HG03378 (cell line): Measurements from ENCODE around the gene ERICH6B.

Source experiments
- ATAC-seq: cut with Tn5 transposase; IDR thresholded peaks from one replicate; pipeline ENCODE4 v1.9.1; 2021; ENCODE audit warnings: mild to moderate bottlenecking, moderate library complexity; ENCODE audit not compliant: unreplicated experiment

Gene ERICH6B

DNA sequence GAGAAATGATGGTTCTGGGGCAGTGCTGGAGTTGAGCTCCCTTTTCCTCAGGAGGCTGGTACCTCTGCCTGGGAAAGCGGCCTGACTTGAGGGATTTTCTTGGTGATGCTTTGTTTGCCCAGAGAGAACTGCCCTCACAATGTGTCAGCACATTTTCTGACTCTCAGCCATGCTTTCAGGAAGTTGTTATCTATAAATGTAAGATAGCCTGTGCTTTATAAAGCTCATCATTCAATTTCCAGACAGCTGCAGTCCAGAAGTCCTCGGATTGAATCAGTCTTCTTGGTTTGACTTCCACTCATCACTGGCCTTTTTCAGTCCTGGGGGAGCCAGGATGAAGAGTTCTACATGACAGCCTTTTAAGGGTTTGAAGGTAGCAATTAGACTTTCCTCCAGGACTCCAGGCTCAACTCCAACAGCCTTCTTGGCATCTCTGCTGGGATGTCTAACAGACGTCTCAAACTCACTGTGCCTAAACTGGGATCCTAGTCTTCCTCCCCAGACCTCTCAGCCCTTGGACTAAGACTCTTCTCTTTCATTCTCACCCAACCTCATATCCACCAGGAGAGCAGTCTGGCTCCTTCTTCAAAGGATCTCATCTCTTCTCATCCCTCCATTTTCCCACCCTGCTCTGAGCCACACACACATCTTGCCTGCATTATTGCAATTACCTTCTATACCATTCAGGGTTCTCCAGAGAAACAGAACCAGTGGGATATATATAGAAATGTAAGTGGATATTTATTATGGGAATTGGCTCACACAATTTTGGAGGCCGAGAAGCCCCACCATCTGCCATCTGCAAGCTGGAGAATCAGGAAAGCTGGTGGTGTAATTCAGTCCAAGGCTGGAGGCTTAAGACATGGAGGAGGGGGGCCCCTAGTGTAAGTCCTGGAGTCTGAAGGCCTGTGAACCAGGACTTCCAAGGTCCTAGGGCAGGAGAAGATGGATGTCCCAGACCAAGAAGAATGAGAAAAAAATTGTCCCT lies 13.1 kb downstream of the ERICH6B start:
- no peak for ATAC-seq

GRCh38 chr13:45601680-45602079 lies 13.9 kb downstream of the ERICH6B start:
- ATAC-seq = no peak

- ATAC-seq = no peak
Observed at GRCh38 chr13:45598597-45598996, 16.9 kb downstream of the ERICH6B start.

GRCh38 chr13:45596800-45597475 lies 18.6 kb downstream of the ERICH6B start:
- ATAC-seq = no peak

- no peak for ATAC-seq
Observed at GRCh38 chr13:45595965-45596364, 19.6 kb downstream of the ERICH6B start.

- ATAC-seq = no peak
Observed at GRCh38 chr13:45594764-45595163, 20.8 kb downstream of the ERICH6B start.

DNA sequence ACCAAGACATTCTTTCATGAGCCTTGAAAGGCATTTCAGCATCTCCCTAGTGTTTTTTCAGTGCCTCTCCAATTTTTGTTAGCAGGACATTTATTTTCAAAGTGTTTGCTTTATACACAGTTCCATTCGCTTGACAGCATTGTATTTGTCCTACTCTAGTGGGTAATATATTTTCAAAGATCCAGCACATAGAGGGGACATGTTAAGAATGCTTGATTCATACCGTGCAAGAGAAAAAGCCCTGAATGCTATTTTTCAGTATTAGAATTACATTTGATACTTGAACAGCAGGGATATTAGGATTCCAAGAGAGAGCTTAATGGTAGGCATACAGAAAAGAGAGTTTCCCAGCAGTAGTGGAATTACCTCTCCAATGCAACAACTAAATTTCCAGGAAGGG lies 21.3 kb downstream of the ERICH6B start:
- ATAC-seq = no peak

- peak; percentile 65 for ATAC-seq
Observed at GRCh38 chr13:45592758-45593157, 22.8 kb downstream of the ERICH6B start.

DNA sequence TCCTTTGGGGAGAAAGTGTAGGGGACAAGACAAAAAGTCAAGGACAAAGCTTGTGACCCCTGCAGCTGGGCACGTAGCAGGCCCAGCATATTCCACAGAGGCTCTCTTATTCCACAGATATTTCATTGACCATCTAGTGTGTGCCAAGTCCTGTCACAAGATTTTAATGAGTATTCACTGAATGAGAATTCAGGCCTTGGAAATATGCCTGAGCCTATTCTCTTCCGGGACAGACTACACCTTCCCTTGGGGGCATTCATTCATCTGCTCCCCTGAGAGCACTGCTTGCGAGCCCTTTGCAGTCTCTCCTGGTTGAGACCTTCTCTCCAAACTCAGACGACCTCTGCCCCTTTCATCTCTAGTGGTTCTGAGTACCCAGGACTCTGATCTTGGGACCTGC lies 25.5 kb downstream of the ERICH6B start:
- no peak for ATAC-seq

GRCh38 chr13:45587897-45588296 lies 27.6 kb downstream of the ERICH6B start:
- ATAC-seq = no peak

GRCh38 chr13:45584816-45585215 lies 30.7 kb downstream of the ERICH6B start:
- no peak for ATAC-seq

GRCh38 chr13:45582408-45583076 lies 33.0 kb downstream of the ERICH6B start:
- no peak for ATAC-seq

DNA sequence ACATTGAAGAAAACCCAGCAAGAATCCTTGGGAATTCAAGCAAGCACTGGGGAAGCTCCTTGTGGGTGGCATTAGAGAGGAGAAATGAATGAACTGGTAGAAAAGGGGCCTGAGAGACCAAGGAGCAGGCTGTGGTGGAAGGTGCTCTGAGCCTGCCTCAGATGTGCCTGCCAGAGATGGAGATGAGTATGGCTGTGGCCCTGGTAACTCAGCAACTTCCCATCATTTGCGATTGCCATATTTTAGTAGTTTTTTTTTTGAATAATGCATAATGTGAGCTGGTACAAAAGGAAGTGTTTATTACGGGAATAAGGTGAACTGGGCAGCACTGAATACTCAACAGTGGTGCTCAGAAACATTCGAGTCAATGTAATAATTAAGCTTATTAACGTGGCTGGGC lies 39.1 kb downstream of the ERICH6B start:
- no peak for ATAC-seq

DNA sequence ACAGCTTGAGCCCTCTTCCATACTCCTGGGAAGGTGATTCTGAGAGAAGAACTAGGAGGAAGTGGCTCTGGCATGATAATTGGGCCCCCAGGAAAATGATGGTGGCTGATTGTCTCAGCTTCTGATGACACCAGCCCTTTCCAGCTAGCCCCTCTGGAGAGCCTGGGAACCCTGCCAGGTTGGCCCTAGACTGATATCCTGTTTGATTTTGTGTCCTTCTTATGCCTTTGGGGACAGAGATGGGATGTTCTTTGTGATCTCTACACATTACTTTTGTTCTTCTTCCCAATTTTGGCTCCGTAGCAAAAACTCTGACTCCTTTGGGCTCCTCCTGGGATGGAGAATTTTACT lies 39.7 kb downstream of the ERICH6B start:
- no peak for ATAC-seq

DNA sequence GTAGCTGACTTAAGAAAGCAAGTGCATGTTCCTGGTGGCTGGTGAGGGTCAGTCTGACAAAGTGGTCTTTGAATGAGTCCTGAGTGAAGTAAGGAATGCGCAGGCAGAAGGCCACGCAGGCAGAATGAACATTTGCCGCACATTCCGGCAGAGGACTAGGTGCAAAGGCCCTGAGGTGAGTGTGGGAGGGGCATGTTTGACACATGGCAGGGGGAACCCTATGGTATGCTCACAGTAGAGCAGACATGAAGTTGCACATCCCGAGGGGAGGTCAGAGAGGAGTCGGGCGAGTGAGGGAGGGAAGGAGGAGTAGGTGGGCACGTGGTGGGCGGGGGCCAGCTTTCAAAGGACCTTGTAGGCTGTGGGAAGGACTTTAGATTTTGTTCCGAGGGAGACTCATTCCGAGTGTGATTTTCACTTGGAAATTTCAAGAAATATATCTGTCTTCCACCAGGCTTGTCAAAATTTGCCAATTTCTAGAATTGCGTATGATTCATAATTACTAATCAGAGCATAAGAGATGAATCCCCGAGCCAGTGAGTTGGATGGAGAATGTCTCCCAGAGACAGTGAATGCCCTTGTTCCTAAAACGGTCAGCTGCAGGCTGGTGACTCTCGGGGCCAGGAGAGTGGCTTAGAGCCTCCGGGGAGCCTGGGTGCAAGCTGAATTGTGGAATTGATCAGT lies 40.3 kb downstream of the ERICH6B start:
- no peak for ATAC-seq

DNA sequence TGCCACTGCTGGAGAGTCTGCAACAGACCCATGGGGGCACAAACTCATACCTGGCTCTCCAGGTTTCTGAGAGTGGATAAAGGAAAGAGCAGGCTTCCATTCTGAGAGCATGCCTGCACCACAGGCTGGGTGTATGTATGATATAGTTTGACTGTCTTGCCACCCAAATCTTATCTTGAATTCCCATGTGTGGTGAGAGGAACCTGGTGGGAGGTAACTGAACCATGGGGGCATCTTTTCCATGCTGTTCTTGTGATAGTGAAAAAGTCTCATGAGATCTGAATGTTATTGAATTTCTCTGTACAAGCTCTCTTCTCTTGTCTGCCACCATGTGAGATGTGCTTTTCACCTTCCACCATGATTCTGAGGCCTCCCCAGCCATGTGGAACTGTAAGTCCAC lies 50.2 kb downstream of the ERICH6B start:
- ATAC-seq = no peak

DNA sequence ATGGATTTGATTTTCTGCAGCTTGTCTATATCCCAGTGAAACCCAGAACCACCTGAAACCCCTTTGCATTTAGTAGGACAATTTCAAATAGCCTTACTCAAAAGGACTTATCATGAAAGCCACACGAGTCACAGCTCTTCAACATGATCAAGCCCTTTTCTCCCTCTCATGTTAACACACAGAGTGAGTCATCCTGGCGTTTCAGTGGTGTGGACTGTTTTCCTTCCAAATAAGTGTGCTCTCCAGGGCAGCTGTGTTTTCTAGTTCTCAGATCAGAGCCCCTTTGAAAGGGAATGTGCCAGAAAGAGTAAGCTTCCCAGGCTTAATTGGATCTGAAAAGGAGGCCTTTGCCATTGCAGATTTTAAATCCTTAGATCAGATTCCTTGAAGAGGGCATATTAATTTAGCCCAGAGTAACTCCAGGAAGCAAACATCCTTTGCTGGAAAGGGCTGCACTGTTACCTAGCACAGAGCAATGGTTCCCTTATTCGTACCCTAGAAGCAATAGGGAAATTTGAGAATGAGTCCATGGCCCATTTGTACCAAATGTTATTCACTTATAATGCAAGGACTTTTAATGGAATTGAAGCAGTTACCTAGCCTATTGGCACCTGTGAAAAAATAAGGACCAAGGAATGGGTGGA lies 51.3 kb downstream of the ERICH6B start:
- ATAC-seq = no peak

- no peak for ATAC-seq
Observed at GRCh38 chr13:45554604-45555109, 60.9 kb downstream of the ERICH6B start.

DNA sequence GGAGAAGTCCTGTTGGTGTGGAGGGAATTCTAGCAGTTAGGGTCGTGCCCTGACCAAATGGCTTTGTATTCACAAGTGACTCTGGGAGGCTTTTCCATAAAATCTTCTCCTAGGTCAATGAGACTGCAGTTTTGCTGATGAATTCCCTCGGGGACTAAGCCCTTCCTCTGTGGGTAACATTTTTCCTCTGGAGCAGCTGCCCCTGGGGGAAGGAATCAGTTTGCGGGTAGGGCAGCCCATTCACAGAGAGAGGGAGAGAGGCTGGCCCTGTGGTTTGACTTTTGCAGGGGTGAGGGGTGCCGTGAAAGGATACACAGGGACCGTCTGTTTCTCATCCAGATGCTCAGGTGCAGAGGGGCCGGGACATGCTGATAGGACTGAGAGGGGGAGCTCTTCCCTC lies 67.3 kb downstream of the ERICH6B start:
- ATAC-seq = no peak

GRCh38 chr13:45546410-45546765 lies 69.2 kb downstream of the ERICH6B start:
- ATAC-seq = no peak
